ENCODE results near the gene THSD7B.

The THSD7B gene

GRCh38 chr2:137405496-137405895 lies 640.2 kb downstream of the THSD7B start:
- H3F3A ChIP-seq (ENCODE audit: control insufficient read depth, insufficient read depth), result no peaks in the 10 kb centered on the region
- no peak overlapping the region for H3K4me3 ChIP-seq (ENCODE audit: low read length)
- H4K20me1 ChIP-seq (ENCODE audit: control insufficient read depth, insufficient read depth, low read depth, low read length), result no peaks in the 10 kb centered on the region
- H3K4me1 ChIP-seq (ENCODE audit: control insufficient read depth, low read length), result no peaks in the 10 kb centered on the region
- H3K9me3 ChIP-seq (ENCODE audit: control insufficient read depth, insufficient read depth, low read length), result no peaks in the 10 kb centered on the region
- H3K9me2 ChIP-seq (replicated peaks; ENCODE audit: control insufficient read depth, low read length), result no peaks in the 10 kb centered on the region
- H3K27me3 ChIP-seq (ENCODE audit: control insufficient read depth, low read length), result no peaks in the 10 kb centered on the region
- no peaks in the 10 kb centered on the region for H3K36me3 ChIP-seq (ENCODE audit: control insufficient read depth, low read length)
- no peak overlapping the region for H3K27ac ChIP-seq (ENCODE audit: low read depth, low read length)
- no peak for TF ChIP-seq EZH2phosphoT487 (IDR thresholded peaks at IDR 0.05; ENCODE audit: borderline replicate concordance, low read length)
- TF ChIP-seq CTCF (IDR thresholded peaks at IDR 0.05; ENCODE audit: low read depth, low read length, poor library complexity, severe bottlenecking), result no peak
- no peaks in the 10 kb centered on the region for H3K79me2 ChIP-seq (ENCODE audit: control insufficient read depth, low read length)
- H3K4me2 ChIP-seq (ENCODE audit: low read length), result no peak overlapping the region

- Histone ChIP-seq H3K9me3 (ENCODE audit: control insufficient read depth, insufficient read depth, low read length) (no peaks in the 10 kb centered on the region), H3K27ac (ENCODE audit: low read depth, low read length) (no peak overlapping the region), H3K79me2 (ENCODE audit: control insufficient read depth, low read length) (no peaks in the 10 kb centered on the region), H3K36me3 (ENCODE audit: control insufficient read depth, low read length) (no peaks in the 10 kb centered on the region), H3K27me3 (ENCODE audit: control insufficient read depth, low read length) (no peaks in the 10 kb centered on the region), H3K4me1 (ENCODE audit: control insufficient read depth, low read length) (no peaks in the 10 kb centered on the region), H4K20me1 (ENCODE audit: control insufficient read depth, insufficient read depth, low read depth, low read length) (no peaks in the 10 kb centered on the region), H3K4me2 (ENCODE audit: low read length) (no peak overlapping the region), H3K9me2 (replicated peaks; ENCODE audit: control insufficient read depth, low read length) (no peaks in the 10 kb centered on the region), H3F3A (ENCODE audit: control insufficient read depth, insufficient read depth) (no peaks in the 10 kb centered on the region), H3K4me3 (ENCODE audit: low read length) (no peak overlapping the region)
- TF ChIP-seq CTCF (IDR thresholded peaks at IDR 0.05; ENCODE audit: low read depth, low read length, poor library complexity, severe bottlenecking) (no peak), EZH2phosphoT487 (IDR thresholded peaks at IDR 0.05; ENCODE audit: borderline replicate concordance, low read length) (no peak)
Measured at GRCh38 chr2:137411585-137411984, 646.2 kb downstream of the THSD7B start.

GRCh38 chr2:137420744-137421143 lies 655.4 kb downstream of the THSD7B start:
- H3K9me2 ChIP-seq (replicated peaks; ENCODE audit: control insufficient read depth, low read length), result no peaks in the 10 kb centered on the region
- no peaks in the 10 kb centered on the region for H3K79me2 ChIP-seq (ENCODE audit: control insufficient read depth, low read length)
- no peaks in the 10 kb centered on the region for H4K20me1 ChIP-seq (ENCODE audit: control insufficient read depth, insufficient read depth, low read depth, low read length)
- H3K4me2 ChIP-seq (ENCODE audit: low read length), result no peak overlapping the region
- TF ChIP-seq CTCF (IDR thresholded peaks at IDR 0.05; ENCODE audit: low read depth, low read length, poor library complexity, severe bottlenecking) (no peak), EZH2phosphoT487 (IDR thresholded peaks at IDR 0.05; ENCODE audit: borderline replicate concordance, low read length) (no peak)
- no peaks in the 10 kb centered on the region for H3F3A ChIP-seq (ENCODE audit: control insufficient read depth, insufficient read depth)
- H3K36me3 ChIP-seq (ENCODE audit: control insufficient read depth, low read length), result no peaks in the 10 kb centered on the region
- H3K9me3 ChIP-seq (ENCODE audit: control insufficient read depth, insufficient read depth, low read length), result no peaks in the 10 kb centered on the region
- no peaks in the 10 kb centered on the region for H3K4me1 ChIP-seq (ENCODE audit: control insufficient read depth, low read length)
- no peaks in the 10 kb centered on the region for H3K27me3 ChIP-seq (ENCODE audit: control insufficient read depth, low read length)
- no peak overlapping the region for H3K4me3 ChIP-seq (ENCODE audit: low read length)
- no peak overlapping the region for H3K27ac ChIP-seq (ENCODE audit: low read depth, low read length)

GRCh38 chr2:137435162-137435561 lies 669.8 kb downstream of the THSD7B start:
- TF ChIP-seq EZH2phosphoT487 (IDR thresholded peaks at IDR 0.05; ENCODE audit: borderline replicate concordance, low read length) (no peak), CTCF (IDR thresholded peaks at IDR 0.05; ENCODE audit: low read depth, low read length, poor library complexity, severe bottlenecking) (no peak)
- no peak overlapping the region for H3K27ac ChIP-seq (ENCODE audit: low read depth, low read length)
- no peaks in the 10 kb centered on the region for H3F3A ChIP-seq (ENCODE audit: control insufficient read depth, insufficient read depth)
- no peaks in the 10 kb centered on the region for H3K27me3 ChIP-seq (ENCODE audit: control insufficient read depth, low read length)
- H3K4me3 ChIP-seq (ENCODE audit: low read length), result no peak overlapping the region
- no peaks in the 10 kb centered on the region for H3K36me3 ChIP-seq (ENCODE audit: control insufficient read depth, low read length)
- H4K20me1 ChIP-seq (ENCODE audit: control insufficient read depth, insufficient read depth, low read depth, low read length), result no peaks in the 10 kb centered on the region
- H3K9me3 ChIP-seq (ENCODE audit: control insufficient read depth, insufficient read depth, low read length), result no peaks in the 10 kb centered on the region
- H3K79me2 ChIP-seq (ENCODE audit: control insufficient read depth, low read length), result no peaks in the 10 kb centered on the region
- H3K4me1 ChIP-seq (ENCODE audit: control insufficient read depth, low read length), result no peaks in the 10 kb centered on the region
- H3K9me2 ChIP-seq (replicated peaks; ENCODE audit: control insufficient read depth, low read length), result no peaks in the 10 kb centered on the region; the same call in 1 of the 2 replicates
- no peak overlapping the region for H3K4me2 ChIP-seq (ENCODE audit: low read length)

Measured in DOHH2 (cell line).